HG03066 (cell line): Measurements from ENCODE around the gene KIF6.

Source experiments
- ATAC-seq: cut with Tn5 transposase; IDR thresholded peaks from one replicate; pipeline ENCODE4 v1.9.1; 2021; ENCODE audit warnings: low read depth; ENCODE audit not compliant: unreplicated experiment

KIF6 gene

GRCh38 chr6:39666706-39667489, 58.3 kb downstream of the KIF6 start:
- no peak for ATAC-seq

- no peak for ATAC-seq
Measured at GRCh38 chr6:39665861-39666260, 59.3 kb downstream of the KIF6 start.

DNA sequence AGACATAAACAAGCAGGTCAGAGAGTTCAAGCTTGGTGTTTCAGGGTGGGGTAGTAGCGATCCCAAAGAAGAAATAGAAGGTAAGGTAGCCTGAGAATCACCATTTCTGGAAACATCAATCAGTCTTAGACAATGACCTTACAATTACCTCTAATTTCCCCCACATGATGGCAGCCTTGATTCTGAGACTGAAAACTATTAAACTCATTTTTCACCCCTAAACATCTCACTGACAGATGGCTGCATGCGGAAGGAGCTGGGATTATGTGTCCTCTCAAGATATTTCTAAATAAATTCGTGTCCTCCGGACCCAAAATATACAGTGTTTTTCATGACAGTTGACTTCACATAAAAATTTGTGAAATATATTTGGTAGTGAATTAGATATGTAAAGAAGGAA, 61.0 kb downstream of the KIF6 start:
- no peak for ATAC-seq

DNA sequence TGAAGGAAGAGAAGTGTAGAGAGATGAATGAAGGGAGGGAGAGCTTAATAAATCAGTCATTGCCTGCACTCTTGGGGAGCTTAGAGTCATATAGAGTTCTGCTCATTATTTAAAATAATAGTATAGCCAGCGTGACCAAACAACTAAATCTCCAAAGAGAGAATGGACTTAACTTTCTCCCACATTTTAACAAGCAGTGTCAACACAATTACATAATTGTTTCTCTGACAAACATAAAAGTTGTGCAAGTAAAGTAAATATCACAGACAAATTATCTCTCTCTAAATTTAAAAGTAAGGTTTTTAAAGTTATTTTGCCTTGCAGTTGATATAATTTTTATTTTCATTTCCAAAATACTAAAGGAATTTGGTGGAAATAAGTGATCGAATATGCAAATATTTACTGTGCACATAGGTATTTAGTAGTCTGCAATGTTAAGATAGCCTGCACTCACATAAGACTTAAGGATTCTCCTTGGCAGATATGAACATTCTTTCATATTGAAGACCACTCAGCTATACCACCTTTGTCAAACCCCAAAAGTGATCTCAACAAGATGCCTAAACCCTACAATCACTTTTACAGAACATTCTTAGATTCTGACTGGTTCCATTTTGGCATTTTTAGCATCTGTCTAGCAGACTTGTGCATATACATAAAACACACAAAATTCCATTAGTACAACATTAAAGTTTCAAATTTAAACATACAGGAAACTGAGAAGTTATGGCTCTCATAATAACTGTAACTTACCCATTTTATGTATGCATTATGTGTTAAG, 67.7 kb downstream of the KIF6 start:
- ATAC-seq, result no peak

DNA sequence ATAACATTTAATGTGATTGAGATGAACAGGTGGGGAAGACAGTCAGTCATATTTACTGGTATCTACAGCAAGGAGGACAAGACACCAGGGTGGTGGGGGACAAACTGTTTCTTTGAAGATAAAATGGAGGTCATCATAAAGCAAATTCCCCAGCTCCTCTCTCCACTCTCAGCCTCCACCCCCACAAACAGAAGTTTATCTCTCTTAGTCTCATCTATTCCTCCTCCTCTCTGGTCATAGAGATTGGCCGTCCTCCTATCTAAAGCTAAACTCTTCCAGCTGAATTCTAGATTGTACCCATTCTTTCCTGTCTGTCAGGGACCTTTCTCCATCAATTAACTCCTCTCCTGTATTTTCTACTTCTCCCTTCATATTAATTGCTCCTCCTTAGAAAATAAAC, 71.1 kb downstream of the KIF6 start:
- ATAC-seq, result no peak

DNA sequence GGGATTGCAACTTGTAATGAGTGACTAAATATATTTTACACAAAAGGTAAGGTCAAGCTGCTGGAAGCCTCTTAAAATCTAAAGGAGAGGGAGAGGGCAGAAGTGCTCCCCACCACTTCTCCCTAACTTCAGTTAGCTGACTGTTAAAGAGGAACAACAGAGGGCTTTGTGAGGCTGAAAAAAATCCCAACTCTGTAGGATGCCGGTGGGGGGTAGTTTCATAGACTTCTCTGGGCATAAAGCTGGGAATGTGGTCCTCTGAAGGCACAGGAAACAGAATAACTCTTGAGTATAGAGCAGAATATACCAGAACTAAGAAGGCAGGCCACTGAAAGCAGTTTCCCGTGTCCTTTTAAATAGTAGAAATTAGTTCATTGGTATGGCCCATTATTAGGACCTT, 71.6 kb downstream of the KIF6 start:
- ATAC-seq, result no peak

GRCh38 chr6:39649996-39650395, 75.2 kb downstream of the KIF6 start:
- no peak for ATAC-seq

DNA sequence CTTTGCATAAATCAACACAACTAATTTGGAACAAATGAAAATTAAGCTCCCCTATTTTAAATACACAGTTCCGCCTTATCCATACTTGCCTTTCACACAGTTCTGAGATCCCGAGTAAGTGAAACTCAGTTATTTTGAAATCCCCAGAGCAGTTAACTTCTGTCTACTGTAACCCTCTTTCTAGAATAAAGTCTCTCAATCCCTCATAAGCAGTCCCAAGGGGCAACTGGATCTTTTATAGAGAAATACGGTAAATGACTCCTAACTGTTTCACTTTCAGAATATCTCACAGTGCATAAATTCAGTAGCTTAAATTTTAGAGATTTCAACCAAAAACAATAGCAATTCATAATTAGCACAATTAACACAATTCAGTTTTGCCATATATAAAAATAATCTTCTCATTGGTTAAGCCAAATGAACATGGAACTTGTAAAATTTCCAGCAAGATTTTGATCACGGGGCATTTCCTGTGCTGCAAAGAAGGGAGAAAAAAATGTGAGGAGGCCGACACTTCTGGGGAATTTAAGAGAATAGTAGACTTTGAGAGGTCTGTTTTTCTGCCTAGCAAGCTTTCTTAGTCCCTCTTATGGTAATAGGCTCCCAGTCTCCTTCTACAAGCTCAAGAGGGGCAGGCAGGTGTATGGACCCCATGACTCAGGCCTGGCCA, 78.3 kb downstream of the KIF6 start:
- ATAC-seq, result no peak

GRCh38 chr6:39642270-39642669, 82.9 kb downstream of the KIF6 start:
- ATAC-seq, result no peak

GRCh38 chr6:39638126-39638822, 86.9 kb downstream of the KIF6 start:
- no peak for ATAC-seq

GRCh38 chr6:39634646-39635341, 90.4 kb downstream of the KIF6 start:
- ATAC-seq, result no peak

DNA sequence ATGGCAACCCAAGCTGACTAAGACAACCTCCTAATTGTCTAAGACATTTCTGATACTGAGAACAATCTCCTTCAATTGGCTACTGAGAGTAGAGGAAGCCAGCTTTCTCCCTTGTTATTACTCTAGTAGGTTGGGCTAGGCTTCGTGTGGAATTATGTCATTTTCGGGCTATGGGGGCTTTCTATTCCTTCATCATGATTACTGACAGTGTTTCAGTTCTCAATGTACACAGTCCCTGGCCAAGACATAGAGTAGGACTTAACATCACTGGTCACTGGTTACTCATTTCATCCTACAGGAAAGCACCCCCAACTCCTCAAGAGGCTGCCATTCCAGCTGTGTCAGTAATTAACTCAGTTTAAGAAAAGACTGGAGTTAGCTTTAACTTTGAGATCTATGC, 100.0 kb downstream of the KIF6 start:
- no peak for ATAC-seq

DNA sequence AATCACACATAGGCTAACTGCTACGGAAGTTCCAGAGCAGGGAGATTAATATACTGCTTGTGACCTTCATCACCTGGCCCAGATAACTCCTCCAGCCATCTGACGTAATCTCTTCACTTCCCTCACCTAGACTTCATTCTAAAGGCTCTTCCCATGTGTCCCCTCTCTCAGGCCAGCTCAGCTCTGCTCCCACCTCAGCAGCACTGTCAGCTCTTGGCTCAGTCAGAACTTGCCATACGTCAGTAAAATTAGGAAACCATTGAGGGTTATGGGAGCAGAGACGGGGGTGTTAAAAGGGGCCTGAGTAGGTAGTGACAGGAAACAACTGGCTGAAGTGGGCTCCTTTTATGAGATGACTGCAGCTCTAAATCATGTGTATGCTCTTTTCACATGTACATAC, 101.5 kb downstream of the KIF6 start:
- ATAC-seq, result no peak

DNA sequence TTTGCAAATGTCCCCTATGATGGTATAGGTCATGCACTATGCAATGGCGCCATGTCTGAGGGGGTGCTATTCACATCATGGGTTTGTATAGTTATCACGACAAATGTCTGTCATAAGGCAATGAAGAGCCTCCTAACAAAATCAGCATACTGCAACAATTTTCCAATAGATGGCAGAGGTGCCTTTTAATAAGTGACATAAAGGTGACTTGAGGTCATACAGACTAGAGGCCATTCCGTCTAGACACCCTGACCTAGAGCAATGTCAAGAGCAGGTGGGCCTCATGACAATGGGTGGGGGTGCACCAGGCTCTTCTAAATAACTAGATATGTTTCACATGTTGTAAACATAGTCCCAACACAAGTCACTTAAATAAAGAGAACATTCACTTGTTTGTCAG, 107.7 kb downstream of the KIF6 start:
- ATAC-seq, result no peak

DNA sequence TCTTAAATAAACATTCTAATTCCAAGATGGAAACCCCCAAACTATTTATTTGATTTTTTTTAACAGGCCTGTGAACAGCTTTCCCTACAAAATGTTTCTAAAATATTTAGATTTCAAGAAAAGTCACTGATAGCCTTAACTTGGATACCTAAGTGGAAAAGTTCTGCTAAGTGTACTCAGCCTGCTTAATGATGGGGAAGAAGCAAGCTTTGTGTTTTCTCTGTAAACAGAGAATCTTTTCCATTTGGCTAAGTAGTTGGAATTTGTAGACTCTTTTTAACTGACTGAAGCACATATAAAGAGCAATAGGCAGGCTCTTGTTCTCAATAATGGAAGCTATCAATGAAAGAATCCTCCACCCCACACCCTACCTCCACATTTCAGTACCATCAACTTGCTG, 108.2 kb downstream of the KIF6 start:
- no peak for ATAC-seq

DNA sequence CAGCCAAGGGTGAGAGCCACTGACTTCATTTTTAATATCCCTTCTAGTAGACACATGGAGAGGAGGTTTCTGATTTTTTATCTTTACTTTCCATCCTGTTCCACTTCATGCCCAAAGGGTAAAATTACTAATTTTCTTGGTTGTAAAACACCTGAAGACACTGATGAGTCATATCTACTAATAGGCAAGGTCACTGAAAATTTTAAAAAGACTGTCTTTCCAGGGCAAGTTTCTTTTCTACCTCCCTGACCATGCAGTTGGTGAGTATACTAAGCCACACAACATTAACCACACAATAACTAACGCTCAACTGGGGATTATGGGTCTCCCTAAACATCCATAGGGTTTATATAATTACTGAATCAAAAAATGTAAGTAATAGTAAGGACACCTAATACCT, 109.6 kb downstream of the KIF6 start:
- no peak for ATAC-seq

- ATAC-seq, result no peak
Measured at GRCh38 chr6:39614393-39614950, 110.7 kb downstream of the KIF6 start.

DNA sequence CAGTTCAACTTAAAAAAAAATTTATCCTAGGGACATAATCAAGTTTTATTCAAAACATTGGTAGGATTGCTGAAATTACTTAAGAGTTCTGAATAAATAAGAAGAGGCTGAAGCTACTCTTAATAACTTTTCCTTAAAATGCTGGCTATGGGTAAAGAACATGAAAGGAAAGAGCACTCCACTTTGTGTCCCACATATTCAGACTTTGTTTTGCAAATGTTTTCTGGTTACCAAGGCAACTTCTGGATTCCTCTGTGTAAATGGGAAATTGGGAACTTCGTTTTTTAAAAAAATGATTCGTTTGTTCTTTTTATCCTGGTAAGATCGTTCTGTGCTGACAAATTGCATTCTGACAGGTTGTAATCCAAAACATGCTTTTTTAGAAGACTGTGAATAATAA, 115.0 kb downstream of the KIF6 start:
- ATAC-seq, result no peak

GRCh38 chr6:39608652-39609345, 116.4 kb downstream of the KIF6 start:
- peak; percentile 56 for ATAC-seq
